OCI-LY7 (cell line): ENCODE results near the gene SLC6A7.

Experiments used
- EZH2phosphoT487 ChIP-seq: fragments of 200-600 bp; sonication (generic); IDR thresholded peaks from 2 replicates; pipeline ENCODE4 v1.6.1; 2018; ENCODE audit warnings: low read depth, borderline replicate concordance, mild to moderate bottlenecking, mixed run types, antibody characterized with exemption, low read length, moderate library complexity, mixed read lengths
- TF ChIP-seq, protein P1 (sequence below): fragments of 200-600 bp; sonication (generic); conservative IDR thresholded peaks from 2 replicates; pipeline ENCODE4 v1.5.1; 2014; ENCODE audit warnings: mild to moderate bottlenecking, antibody characterized with exemption, low read length, moderate library complexity, mixed read lengths

DNA sequence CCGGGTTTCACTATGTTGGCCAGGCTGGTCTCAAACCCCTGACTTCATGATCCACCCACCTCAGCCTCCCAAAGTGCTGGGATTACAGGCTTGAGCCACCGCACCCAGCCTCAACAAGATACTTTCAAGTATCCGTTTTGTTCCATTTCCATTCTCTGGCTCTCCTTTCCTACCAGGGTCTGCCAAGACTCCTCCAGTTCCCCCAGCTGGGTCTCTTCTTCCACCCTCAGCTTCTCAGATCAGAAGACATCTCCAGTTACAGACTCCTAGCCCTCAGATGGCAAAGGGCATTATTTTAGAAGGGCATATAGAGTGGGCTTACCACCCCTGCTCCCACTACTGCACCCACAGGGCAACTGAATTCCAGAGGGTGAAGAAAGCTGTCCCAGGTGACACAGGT is 32.7 kb upstream of the SLC6A7 start:
- TF ChIP-seq, protein P1, sequence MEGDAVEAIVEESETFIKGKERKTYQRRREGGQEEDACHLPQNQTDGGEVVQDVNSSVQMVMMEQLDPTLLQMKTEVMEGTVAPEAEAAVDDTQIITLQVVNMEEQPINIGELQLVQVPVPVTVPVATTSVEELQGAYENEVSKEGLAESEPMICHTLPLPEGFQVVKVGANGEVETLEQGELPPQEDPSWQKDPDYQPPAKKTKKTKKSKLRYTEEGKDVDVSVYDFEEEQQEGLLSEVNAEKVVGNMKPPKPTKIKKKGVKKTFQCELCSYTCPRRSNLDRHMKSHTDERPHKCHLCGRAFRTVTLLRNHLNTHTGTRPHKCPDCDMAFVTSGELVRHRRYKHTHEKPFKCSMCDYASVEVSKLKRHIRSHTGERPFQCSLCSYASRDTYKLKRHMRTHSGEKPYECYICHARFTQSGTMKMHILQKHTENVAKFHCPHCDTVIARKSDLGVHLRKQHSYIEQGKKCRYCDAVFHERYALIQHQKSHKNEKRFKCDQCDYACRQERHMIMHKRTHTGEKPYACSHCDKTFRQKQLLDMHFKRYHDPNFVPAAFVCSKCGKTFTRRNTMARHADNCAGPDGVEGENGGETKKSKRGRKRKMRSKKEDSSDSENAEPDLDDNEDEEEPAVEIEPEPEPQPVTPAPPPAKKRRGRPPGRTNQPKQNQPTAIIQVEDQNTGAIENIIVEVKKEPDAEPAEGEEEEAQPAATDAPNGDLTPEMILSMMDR = no peak
- no peak for TF ChIP-seq EZH2phosphoT487
